Karpas-422 (cell line): ENCODE measurements around the gene TRIO. TPM values are rescaled to one million over a fixed set of nuclear protein-coding genes. Genes with fewer than 3 reads are reported as not detected.

Experiments used
- DNase-seq: peaks from one replicate; pipeline ENCODE4 v3.0.0-alpha.2; 2015
- H2AFZ ChIP-seq: fragments of 200-600 bp; sonication (generic); 2 replicates; pipeline ENCODE4 v1.6.1; 2014; ENCODE audit warnings: antibody characterized with exemption, low read length, mixed read lengths
- H3K27ac ChIP-seq: fragments of 200-600 bp; sonication (generic); 2 replicates; pipeline ENCODE4 v1.5.1; 2014; ENCODE audit warnings: mild to moderate bottlenecking, low read length, moderate library complexity
- H3K27me3 ChIP-seq: fragments of 200-600 bp; sonication (generic); 2 replicates; pipeline ENCODE4 v1.6.1; 2014; ENCODE audit warnings: low read length, mixed read lengths
- H3K36me3 ChIP-seq: fragments of 200-600 bp; sonication (generic); 2 replicates; pipeline ENCODE4 v1.6.1; 2014; ENCODE audit warnings: low read length, mixed read lengths; ENCODE audit not compliant: insufficient read depth
- H3K4me1 ChIP-seq: fragments of 200-600 bp; sonication (generic); 2 replicates; pipeline ENCODE4 v1.6.1; 2014; ENCODE audit warnings: mild to moderate bottlenecking, low read length, mixed read lengths
- H3K4me2 ChIP-seq: fragments of 200-600 bp; sonication (generic); 2 replicates; pipeline ENCODE4 v1.6.1; 2014; ENCODE audit warnings: low read length, low read depth, mild to moderate bottlenecking; ENCODE audit not compliant: poor library complexity, severe bottlenecking
- H3K4me3 ChIP-seq: fragments of 200-600 bp; sonication (generic); 2 replicates; pipeline ENCODE4 v1.5.1; 2014; ENCODE audit warnings: mild to moderate bottlenecking, antibody characterized with exemption, low read length, mixed read lengths
- H3K79me2 ChIP-seq: fragments of 200-600 bp; sonication (generic); 2 replicates; pipeline ENCODE4 v1.6.1; 2014; ENCODE audit warnings: mild to moderate bottlenecking, low read length, mixed read lengths
- H3K9ac ChIP-seq: fragments of 200-600 bp; sonication (generic); 2 replicates; pipeline ENCODE4 v1.6.0; 2014; ENCODE audit warnings: low read length
- H3K9me2 ChIP-seq: fragments of 200-600 bp; sonication (generic), shearing (Covaris generic); replicated peaks from 2 replicates; pipeline ENCODE4 v1.6.0; 2014; ENCODE audit warnings: mild to moderate bottlenecking, low read length, moderate library complexity; ENCODE audit not compliant: insufficient read depth
- H3K9me3 ChIP-seq: fragments of 300-700, 200-600 bp; sonication (generic); 2 replicates; pipeline ENCODE4 v1.6.1; 2014; ENCODE audit warnings: low read length, mixed read lengths
- H4K20me1 ChIP-seq: fragments of 200-600 bp; sonication (generic); 2 replicates; pipeline ENCODE4 v1.6.1; 2014; ENCODE audit warnings: mild to moderate bottlenecking, antibody characterized with exemption, low read length, low read depth; ENCODE audit not compliant: insufficient read depth
- total RNA-seq: library from RNA; depleted of rRNA; stranded (reverse); fragments of >200 nt; shearing (Covaris generic); gene quantifications from 2 replicates; pipeline ENCODE4 v1.2.3, GENCODE V29; 2014; ENCODE audit warnings: low replicate concordance

The TRIO gene
- total RNA-seq, 1 experiment from 2014 or later = 0.04 TPM

DNA sequence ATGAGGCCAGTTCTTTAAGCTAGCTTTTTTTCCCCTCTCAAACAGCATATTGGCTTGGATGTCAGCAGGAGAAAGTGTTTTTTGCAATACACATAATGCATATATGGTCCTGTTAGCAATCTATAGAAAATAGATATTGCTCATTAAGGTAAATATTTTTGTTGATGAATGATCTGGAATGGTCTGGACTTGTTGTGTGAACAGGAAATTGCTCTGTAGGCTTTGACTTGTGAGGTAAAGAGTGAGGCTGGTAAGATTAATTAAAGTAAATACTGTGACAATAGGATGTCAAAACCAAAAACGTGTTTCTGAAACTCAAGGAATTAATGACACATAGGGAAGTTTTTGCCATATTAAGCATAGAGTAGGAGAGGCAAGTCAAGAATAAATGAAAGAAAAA is 176.0 kb downstream of the TRIO start:
- Histone ChIP-seq H4K20me1 (no peaks in the 10 kb centered on the region), H3K27ac (no peak overlapping the region), H2AFZ (no peak overlapping the region), H3K27me3 (no peaks in the 10 kb centered on the region), H3K4me1 (no peaks in the 10 kb centered on the region), H3K4me2 (no peak overlapping the region), H3K4me3 (no peak overlapping the region), H3K9me2 (no peaks in the 10 kb centered on the region), H3K36me3 (no peaks in the 10 kb centered on the region), H3K9me3 (no peaks in the 10 kb centered on the region), H3K9ac (no peak overlapping the region), H3K79me2 (no peaks in the 10 kb centered on the region)
- no peak for DNase-seq

DNA sequence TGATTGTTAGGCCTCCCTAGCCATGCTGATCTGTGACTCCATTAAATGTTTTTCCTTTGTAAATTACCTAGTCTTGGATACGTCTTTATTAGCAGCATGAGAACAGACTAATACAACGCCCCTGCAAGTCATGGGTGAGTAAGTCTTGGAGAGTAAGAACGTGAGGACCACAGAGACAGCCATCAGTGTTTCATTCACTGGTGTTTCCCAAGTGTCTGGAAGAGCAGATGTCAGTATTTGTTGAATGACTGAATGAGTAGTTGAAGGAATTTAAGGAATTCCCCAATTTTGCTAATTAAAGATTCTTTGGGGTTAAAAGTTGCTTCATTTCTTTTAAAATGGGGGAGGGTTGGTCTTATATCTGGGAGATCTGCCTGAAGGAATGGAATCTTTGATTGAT is 178.8 kb downstream of the TRIO start:
- H3K4me1 ChIP-seq = no peaks in the 10 kb centered on the region
- H3K27me3 ChIP-seq = no peaks in the 10 kb centered on the region
- H2AFZ ChIP-seq = no peak overlapping the region
- DNase-seq = no peak
- no peak overlapping the region for H3K4me3 ChIP-seq
- H3K9me2 ChIP-seq = no peaks in the 10 kb centered on the region
- no peak overlapping the region for H3K27ac ChIP-seq
- no peak overlapping the region for H3K4me2 ChIP-seq
- no peaks in the 10 kb centered on the region for H3K36me3 ChIP-seq
- no peaks in the 10 kb centered on the region for H3K79me2 ChIP-seq
- no peak overlapping the region for H3K9ac ChIP-seq
- no peaks in the 10 kb centered on the region for H3K9me3 ChIP-seq
- H4K20me1 ChIP-seq = no peaks in the 10 kb centered on the region

DNA sequence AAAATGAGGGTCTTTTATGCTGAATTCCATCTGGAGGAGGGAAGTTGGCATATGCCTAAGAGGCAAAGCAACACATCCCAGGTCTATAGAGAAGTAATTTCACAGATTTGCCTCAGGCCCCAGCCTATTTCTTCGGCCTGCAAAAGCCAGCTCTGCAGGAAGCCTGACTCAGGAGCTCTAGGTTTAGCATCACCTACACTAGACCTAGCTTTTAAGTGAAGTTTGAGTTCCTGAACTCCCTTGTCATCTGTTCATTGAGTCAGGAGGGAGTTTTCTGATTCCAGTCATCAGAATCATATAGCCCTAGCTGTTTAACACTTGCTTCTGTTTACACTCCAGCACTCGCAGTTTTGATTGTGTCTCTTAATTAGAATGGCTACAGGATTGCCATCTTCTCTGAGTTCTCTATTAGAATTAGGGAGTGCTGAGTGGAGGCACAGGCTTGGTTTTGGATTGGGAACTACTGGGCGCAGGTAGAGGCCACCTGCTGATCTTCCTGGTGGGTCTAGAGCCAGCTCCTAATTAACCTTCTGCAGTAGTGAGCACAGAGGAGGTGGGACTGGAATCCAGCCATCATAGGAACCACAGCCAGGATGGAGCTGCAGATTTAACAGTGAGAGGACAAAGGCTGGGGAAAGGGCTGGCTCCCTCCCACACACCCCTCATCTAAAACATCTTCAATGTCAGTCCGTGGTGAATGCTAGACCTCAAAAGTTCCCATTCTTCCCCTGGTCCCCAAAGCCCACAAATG is 179.5 kb downstream of the TRIO start:
- Histone ChIP-seq H2AFZ (no peak overlapping the region), H3K27me3 (no peaks in the 10 kb centered on the region), H3K9me3 (no peaks in the 10 kb centered on the region), H3K79me2 (no peaks in the 10 kb centered on the region), H3K4me1 (no peaks in the 10 kb centered on the region), H4K20me1 (no peaks in the 10 kb centered on the region), H3K36me3 (no peaks in the 10 kb centered on the region), H3K27ac (no peak overlapping the region), H3K4me3 (no peak overlapping the region), H3K4me2 (no peak overlapping the region), H3K9me2 (no peaks in the 10 kb centered on the region), H3K9ac (no peak overlapping the region)
- no peak for DNase-seq

DNA sequence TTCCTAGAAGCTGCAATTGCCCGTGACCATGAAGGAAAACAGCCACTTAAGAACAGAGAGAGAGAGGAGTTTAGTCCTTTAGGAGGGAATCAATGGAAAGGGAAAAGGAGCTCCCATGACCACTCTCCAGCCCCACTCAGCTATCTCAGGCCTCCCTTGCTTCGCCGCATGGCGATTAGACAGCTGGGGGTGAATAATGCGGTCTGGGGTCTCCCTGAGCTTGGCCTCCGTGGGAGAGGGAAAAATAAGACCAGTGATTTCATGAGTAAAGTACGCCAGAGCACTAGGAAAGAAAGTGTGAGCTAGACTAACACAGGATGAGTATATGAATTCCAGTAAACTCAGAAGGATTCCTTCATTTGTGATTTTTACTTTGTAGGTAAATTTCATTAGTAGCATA is 180.3 kb downstream of the TRIO start:
- Histone ChIP-seq H3K36me3 (no peaks in the 10 kb centered on the region), H3K4me3 (no peak overlapping the region), H3K4me1 (no peaks in the 10 kb centered on the region), H3K9ac (no peak overlapping the region), H2AFZ (no peak overlapping the region), H3K9me2 (no peaks in the 10 kb centered on the region), H3K79me2 (no peaks in the 10 kb centered on the region), H3K9me3 (no peaks in the 10 kb centered on the region), H4K20me1 (no peaks in the 10 kb centered on the region), H3K27me3 (no peaks in the 10 kb centered on the region), H3K4me2 (no peak overlapping the region), H3K27ac (no peak overlapping the region)
- no peak for DNase-seq

DNA sequence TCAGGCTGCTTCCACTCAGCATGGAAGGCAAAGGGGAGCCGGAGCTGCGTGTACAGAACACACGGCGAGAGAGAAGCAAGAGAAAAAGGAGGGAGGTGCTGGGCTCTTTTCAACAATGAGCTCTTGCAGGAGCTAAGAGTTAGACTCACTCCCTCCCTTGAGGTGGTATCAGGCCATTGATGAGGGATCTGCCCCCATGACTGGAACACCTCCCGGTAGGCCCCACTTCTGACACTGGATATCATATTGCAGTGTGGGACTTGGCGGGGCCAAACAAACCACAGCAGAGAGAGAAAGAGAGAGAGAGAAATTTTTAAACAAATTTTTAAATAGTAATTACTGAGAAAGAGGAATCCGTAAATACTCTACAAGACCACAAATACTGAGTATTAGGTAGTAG is 182.2 kb downstream of the TRIO start:
- Histone ChIP-seq H3K9me3 (no peaks in the 10 kb centered on the region), H2AFZ (no peak overlapping the region), H4K20me1 (no peaks in the 10 kb centered on the region), H3K4me2 (no peak overlapping the region), H3K79me2 (no peaks in the 10 kb centered on the region), H3K27ac (no peak overlapping the region), H3K36me3 (no peaks in the 10 kb centered on the region), H3K9me2 (no peaks in the 10 kb centered on the region), H3K4me1 (no peaks in the 10 kb centered on the region), H3K4me3 (no peak overlapping the region), H3K9ac (no peak overlapping the region), H3K27me3 (no peaks in the 10 kb centered on the region)
- DNase-seq = no peak

DNA sequence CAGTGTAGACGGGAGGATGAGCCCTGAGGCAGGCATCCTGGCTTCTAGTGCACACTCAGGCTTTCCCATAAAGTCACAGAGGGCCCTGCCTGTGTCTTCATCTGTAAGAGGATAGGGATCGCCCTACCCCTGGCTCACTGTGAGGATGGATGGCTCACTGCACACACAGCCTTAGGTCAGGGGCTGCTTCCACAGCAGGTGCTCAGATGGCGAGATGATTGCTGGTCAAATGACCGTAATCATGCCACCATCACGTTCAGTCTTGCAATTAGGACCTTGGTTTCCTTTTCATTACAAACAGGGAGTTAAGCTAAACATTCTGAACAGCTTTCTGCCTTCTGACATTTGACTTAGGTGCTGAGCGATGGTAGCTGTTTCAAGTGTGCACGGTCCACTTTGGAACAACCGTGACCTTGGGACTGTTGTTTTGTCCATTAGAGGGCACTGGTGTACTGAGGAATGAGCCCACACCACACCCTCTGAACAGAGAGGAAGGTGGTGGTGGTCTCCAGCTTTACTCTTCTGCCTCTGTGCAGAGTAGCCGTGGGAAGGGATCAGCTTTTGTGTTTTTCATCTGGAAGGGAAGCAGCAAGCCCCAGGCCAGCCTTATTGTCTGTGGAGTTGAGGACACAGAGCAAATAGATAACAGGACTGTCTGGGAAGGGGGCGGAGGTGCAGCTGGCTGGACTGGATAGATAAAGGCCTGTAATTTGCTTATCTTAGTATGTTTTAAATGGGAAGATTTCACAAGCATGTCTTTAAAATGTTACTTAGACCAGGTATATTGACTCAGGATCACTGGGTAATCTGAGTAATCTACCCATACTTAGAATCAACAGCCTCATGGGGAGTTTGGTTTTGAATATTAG is 183.1 kb downstream of the TRIO start:
- Histone ChIP-seq H3K27ac (no peak overlapping the region), H3K36me3 (no peaks in the 10 kb centered on the region), H3K9ac (no peak overlapping the region), H3K9me2 (no peaks in the 10 kb centered on the region), H4K20me1 (no peaks in the 10 kb centered on the region), H3K4me2 (no peak overlapping the region), H3K4me1 (no peaks in the 10 kb centered on the region), H3K4me3 (no peak overlapping the region), H3K9me3 (no peaks in the 10 kb centered on the region), H2AFZ (no peak overlapping the region), H3K79me2 (no peaks in the 10 kb centered on the region), H3K27me3 (no peaks in the 10 kb centered on the region)
- DNase-seq = peak; percentile 56

DNA sequence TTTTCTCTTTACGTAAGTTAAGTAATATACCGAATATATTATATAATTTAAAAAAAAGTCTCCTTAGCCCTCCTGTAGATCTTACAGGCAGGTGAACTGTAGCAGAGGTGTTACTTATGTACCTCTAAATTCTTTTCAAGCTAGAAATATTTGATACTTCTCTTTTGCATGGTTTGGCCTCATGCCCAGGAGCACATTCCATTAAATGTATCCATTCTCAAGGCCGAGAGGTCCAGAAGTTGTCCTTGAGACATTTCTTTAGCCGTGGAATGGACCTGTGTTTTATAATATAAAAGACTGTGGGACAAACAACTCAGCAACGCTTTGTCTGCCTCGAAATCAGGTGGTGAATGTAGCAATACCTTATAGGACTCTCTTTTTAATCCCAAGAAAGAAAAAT is 184.5 kb downstream of the TRIO start:
- no peaks in the 10 kb centered on the region for H3K36me3 ChIP-seq
- H3K4me3 ChIP-seq = no peak overlapping the region
- H3K9me3 ChIP-seq = no peaks in the 10 kb centered on the region
- no peaks in the 10 kb centered on the region for H3K27me3 ChIP-seq
- no peaks in the 10 kb centered on the region for H4K20me1 ChIP-seq
- no peak for DNase-seq
- no peaks in the 10 kb centered on the region for H3K9me2 ChIP-seq
- no peak overlapping the region for H3K9ac ChIP-seq
- H2AFZ ChIP-seq = no peak overlapping the region
- H3K4me1 ChIP-seq = no peaks in the 10 kb centered on the region
- no peak overlapping the region for H3K27ac ChIP-seq
- no peak overlapping the region for H3K4me2 ChIP-seq
- no peaks in the 10 kb centered on the region for H3K79me2 ChIP-seq

DNA sequence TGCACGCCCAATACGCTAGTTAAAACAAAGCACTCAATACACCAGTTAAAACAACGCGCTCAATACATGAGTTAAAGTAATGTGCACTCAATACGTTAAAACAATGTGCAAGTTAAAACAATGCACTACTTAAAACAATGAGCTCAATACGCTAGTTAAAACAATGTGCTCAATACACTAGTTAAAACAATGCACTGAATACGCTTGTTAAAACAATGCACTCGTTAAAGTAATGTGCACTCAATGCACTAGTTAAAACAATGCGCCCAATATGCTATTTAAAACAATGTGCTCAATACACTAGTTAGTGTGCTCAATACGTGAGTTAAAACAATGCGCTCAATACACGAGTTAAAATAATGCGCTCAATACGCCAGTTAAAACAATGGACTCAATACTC is 185.0 kb downstream of the TRIO start:
- DNase-seq = no peak
- Histone ChIP-seq H3K9me2 (no peaks in the 10 kb centered on the region), H3K4me1 (no peaks in the 10 kb centered on the region), H3K27me3 (no peaks in the 10 kb centered on the region), H3K27ac (no peak overlapping the region), H3K79me2 (no peaks in the 10 kb centered on the region), H3K9me3 (no peaks in the 10 kb centered on the region), H3K4me3 (no peak overlapping the region), H2AFZ (no peak overlapping the region), H3K9ac (no peak overlapping the region), H4K20me1 (no peaks in the 10 kb centered on the region), H3K36me3 (no peaks in the 10 kb centered on the region), H3K4me2 (no peak overlapping the region)
